ENCODE measurements around the gene C17orf58.
"Not testable (repeated sequence)": the region's sequence is repeated elsewhere in the genome, so short reads cannot be mapped to it uniquely, and the experiment has no call there.

GRCh38 chr17:67980883-67981282, 15.4 kb downstream of the C17orf58 start:
- not testable (repeated sequence) for TF ChIP-seq POLR2A, CTCF (IDR thresholded peaks at IDR 0.05)
